ENCODE data around the gene ANKMY1. TPM values are rescaled to one million over a fixed set of nuclear protein-coding genes. Genes with fewer than 3 reads are reported as not detected.

Gene ANKMY1
- total and polyA plus RNA-seq, 2 donors (not counting 1 experiment from before 2014, with no cell fraction given) = 51.7 to 72.1 TPM

DNA sequence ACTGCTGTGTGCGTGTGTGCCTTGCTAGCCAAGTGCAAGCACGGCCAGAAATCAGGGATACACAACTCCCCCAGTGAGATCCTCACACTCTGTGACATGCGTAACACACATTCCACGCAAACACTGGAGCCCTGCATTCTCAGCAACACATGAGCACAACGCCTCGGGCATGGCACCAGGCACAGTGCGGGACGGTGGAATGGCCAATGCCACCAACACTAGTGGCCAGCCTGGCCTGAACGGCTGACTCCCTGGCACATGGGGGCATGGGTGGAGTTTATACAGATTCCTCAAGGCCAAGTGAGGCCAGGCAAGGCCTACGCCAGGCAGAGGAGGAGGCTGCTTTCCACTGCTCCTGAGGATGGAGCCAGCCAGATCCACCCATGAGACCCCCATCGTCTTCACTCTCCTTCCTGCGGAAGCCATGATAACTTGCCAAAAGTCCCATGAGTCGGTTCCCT is 56.2 kb downstream of the ANKMY1 start:
- 93% methylated on average over 11 of the region's 13 CpGs for WGBS (ENCODE audit: insufficient coverage)
- Histone ChIP-seq H3K4me2 (replicated peaks; ENCODE audit: low read depth, low read length, poor library complexity, severe bottlenecking) (no peak overlapping the region), H3K79me2 (ENCODE audit: control insufficient read depth, insufficient read depth, low read length) (no peaks in the 10 kb centered on the region), H3K27me3 (replicated peaks in 1 of 4; ENCODE audit: control extremely low read depth in 1 of 4, control insufficient read depth in 3 of 4, insufficient read depth in 4 of 4, low read length in 3 of 4) (no peaks in the 10 kb centered on the region), H3K4me3 (ENCODE audit: control extremely low read depth in 1 of 5, extremely low read depth in 1 of 5, insufficient read depth in 1 of 5, low read depth in 2 of 5, low read length in 4 of 5) (no peak overlapping the region), H3K36me3 (replicated peaks in 1 of 2; ENCODE audit: control extremely low read depth in 1 of 2, control insufficient read depth in 1 of 2, extremely low read depth in 1 of 2, insufficient read depth in 2 of 2, low read length in 1 of 2) (peaks cover 0 to 16% of the 10 kb centered on the region in 2 experiments), H3K9ac (ENCODE audit: low read length) (no peak overlapping the region), H2AFZ (ENCODE audit: insufficient read depth, low read depth, low read length, poor library complexity, severe bottlenecking) (no peak overlapping the region), H4K20me1 (ENCODE audit: control insufficient read depth, insufficient read depth, low read length, poor library complexity, severe bottlenecking) (no peaks in the 10 kb centered on the region), H3K9me3 (ENCODE audit: control extremely low read depth in 1 of 3, control insufficient read depth in 2 of 3, insufficient read depth in 1 of 3, low read length in 2 of 3) (peaks cover 0 to 2% (median 0%) of the 10 kb centered on the region in 3 donors), H3K4me1 (ENCODE audit: control insufficient read depth in 2 of 2, insufficient read depth in 2 of 2, low read length in 2 of 2) (peaks cover 0 to 6% of the 10 kb centered on the region in 2 donors), H3K27ac (ENCODE audit: low read length in 2 of 2) (no peak overlapping the region)
- ChIA-PET POLR2A (no interaction called here), CTCF (no interaction called here)
- Mint-ChIP-seq H3K9me3 (ENCODE audit: insufficient read depth) (no peaks in the 10 kb centered on the region), H3K4me1 (no peaks in the 10 kb centered on the region), H3K27ac (no peak overlapping the region), H3K27me3 (no peaks in the 10 kb centered on the region), H3K4me3 (no peak overlapping the region)
- no peak for DNase-seq
- intact Hi-C loops (cut with micrococcal nuclease) = no loop called here
- no peak for ATAC-seq (ENCODE audit: low read depth)
- no peak for TF ChIP-seq EZH2 (IDR thresholded peaks at IDR 0.05; ENCODE audit: borderline replicate concordance, insufficient read depth, low read depth, low read length, poor library complexity, severe bottlenecking)
- TF ChIP-seq, protein P1, sequence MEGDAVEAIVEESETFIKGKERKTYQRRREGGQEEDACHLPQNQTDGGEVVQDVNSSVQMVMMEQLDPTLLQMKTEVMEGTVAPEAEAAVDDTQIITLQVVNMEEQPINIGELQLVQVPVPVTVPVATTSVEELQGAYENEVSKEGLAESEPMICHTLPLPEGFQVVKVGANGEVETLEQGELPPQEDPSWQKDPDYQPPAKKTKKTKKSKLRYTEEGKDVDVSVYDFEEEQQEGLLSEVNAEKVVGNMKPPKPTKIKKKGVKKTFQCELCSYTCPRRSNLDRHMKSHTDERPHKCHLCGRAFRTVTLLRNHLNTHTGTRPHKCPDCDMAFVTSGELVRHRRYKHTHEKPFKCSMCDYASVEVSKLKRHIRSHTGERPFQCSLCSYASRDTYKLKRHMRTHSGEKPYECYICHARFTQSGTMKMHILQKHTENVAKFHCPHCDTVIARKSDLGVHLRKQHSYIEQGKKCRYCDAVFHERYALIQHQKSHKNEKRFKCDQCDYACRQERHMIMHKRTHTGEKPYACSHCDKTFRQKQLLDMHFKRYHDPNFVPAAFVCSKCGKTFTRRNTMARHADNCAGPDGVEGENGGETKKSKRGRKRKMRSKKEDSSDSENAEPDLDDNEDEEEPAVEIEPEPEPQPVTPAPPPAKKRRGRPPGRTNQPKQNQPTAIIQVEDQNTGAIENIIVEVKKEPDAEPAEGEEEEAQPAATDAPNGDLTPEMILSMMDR (IDR thresholded peaks at IDR 0.05) = no peak

DNA sequence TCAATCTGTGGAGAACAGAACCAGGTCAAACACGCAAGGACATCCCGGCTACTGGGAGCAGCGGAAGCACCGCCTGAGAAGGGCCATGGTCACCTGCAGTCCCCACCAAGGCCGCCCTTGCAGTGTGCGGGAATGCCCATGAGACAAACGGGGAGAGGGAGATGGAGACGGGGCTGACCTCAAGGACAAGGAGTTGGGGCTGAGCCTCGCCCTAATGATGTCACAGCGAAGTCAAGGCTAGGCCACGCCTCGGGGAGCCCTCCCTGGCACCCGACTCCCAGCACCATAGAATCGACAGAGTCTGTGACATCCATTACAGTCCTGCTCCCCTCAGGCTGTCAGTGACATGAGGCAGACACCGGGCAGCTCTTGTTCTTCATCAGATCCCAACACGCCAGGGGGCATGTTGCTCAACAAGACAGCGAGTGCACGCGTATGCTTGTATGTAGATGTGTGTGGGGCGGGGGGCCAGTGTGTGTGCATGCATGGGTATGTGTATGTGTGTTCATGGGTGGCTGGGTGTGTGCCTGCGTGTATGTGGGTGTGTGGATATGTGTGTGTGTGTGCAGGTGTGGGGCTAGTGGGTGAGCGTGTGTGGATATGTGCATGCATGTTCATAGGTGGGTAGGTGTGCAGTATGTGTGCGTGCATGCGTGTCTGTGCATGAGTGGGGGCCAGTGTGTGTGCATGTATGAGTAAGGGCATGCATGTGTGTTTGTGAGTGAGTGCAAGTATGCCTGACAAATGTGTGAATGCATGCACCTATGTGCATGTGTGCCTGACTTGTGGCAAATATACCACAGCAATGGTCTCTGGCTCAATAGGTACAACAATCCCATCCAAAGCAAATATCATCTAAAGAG is 57.0 kb downstream of the ANKMY1 start:
- no peak overlapping the region for H3K27ac ChIP-seq (ENCODE audit: low read length in 2 of 2)
- no peaks in the 10 kb centered on the region for H4K20me1 ChIP-seq (ENCODE audit: control insufficient read depth, insufficient read depth, low read length, poor library complexity, severe bottlenecking)
- ChIA-PET CTCF (no interaction called here), POLR2A (no interaction called here)
- H3K36me3 ChIP-seq (replicated peaks in 1 of 2; ENCODE audit: control extremely low read depth in 1 of 2, control insufficient read depth in 1 of 2, extremely low read depth in 1 of 2, insufficient read depth in 2 of 2, low read length in 1 of 2) = peaks cover 0 to 18% of the 10 kb centered on the region in 2 experiments
- no peak overlapping the region for H3K4me2 ChIP-seq (replicated peaks; ENCODE audit: low read depth, low read length, poor library complexity, severe bottlenecking)
- no peaks in the 10 kb centered on the region for H3K79me2 ChIP-seq (ENCODE audit: control insufficient read depth, insufficient read depth, low read length)
- intact Hi-C loops (cut with micrococcal nuclease) = no loop called here
- no peak overlapping the region for H2AFZ ChIP-seq (ENCODE audit: insufficient read depth, low read depth, low read length, poor library complexity, severe bottlenecking)
- H3K27me3 Mint-ChIP-seq = no peaks in the 10 kb centered on the region
- H3K9me3 ChIP-seq (ENCODE audit: control extremely low read depth in 1 of 3, control insufficient read depth in 2 of 3, insufficient read depth in 1 of 3, low read length in 2 of 3) = peaks cover 0 to 2% (median 0%) of the 10 kb centered on the region in 3 donors
- DNase-seq (no peak), ATAC-seq (ENCODE audit: low read depth) (no peak)
- H3K9ac ChIP-seq (ENCODE audit: low read length) = no peak overlapping the region
- H3K27me3 ChIP-seq (replicated peaks in 1 of 4; ENCODE audit: control extremely low read depth in 1 of 4, control insufficient read depth in 3 of 4, insufficient read depth in 4 of 4, low read length in 3 of 4) = no peaks in the 10 kb centered on the region
- no peak overlapping the region for H3K27ac Mint-ChIP-seq
- H3K9me3 Mint-ChIP-seq (ENCODE audit: insufficient read depth) = no peaks in the 10 kb centered on the region
- TF ChIP-seq, protein P1 (IDR thresholded peaks at IDR 0.05) = no peak
- TF ChIP-seq EZH2 (IDR thresholded peaks at IDR 0.05; ENCODE audit: borderline replicate concordance, insufficient read depth, low read depth, low read length, poor library complexity, severe bottlenecking) = no peak
- H3K4me1 Mint-ChIP-seq = no peaks in the 10 kb centered on the region
- peaks cover 0 to 6% of the 10 kb centered on the region in 2 donors for H3K4me1 ChIP-seq (ENCODE audit: control insufficient read depth in 2 of 2, insufficient read depth in 2 of 2, low read length in 2 of 2)
- H3K4me3 ChIP-seq (ENCODE audit: control extremely low read depth in 1 of 5, extremely low read depth in 1 of 5, insufficient read depth in 1 of 5, low read depth in 2 of 5, low read length in 4 of 5) = no peak overlapping the region
- no peak overlapping the region for H3K4me3 Mint-ChIP-seq
- 99% methylated on average over 24 of the region's 24 CpGs for WGBS (ENCODE audit: insufficient coverage)
